Cardiac fibroblast (primary cell): ENCODE results near the gene ZNF408.
"Not testable (repeated sequence)": the region's sequence is repeated elsewhere in the genome, so short reads cannot be mapped to it uniquely, and the experiment has no call there.

Experiments used
- DNase-seq, 2 donors: peaks; one replicate each; pipeline versions ENCODE4 v3.0.0 to v3.0.0-alpha.2; 2010; ENCODE audit warnings: low read depth in 2 of 2
- H3K4me3 ChIP-seq, 2 donors: replicated peaks in 1 of 2; 1 replicate in 1 of 2; 2 replicates in 1 of 2; pipeline ENCODE4 v1.5.1; 2011; ENCODE audit warnings: low read depth in 2 of 2, low read length in 2 of 2, mild to moderate bottlenecking in 2 of 2, moderate library complexity in 1 of 2
- TF ChIP-seq, protein P1 (sequence below): IDR thresholded peaks from one replicate; pipeline ENCODE4 v1.5.1; 2011; ENCODE audit warnings: low read depth, mild to moderate bottlenecking, low read length, inconsistent platforms

Gene ZNF408

DNA sequence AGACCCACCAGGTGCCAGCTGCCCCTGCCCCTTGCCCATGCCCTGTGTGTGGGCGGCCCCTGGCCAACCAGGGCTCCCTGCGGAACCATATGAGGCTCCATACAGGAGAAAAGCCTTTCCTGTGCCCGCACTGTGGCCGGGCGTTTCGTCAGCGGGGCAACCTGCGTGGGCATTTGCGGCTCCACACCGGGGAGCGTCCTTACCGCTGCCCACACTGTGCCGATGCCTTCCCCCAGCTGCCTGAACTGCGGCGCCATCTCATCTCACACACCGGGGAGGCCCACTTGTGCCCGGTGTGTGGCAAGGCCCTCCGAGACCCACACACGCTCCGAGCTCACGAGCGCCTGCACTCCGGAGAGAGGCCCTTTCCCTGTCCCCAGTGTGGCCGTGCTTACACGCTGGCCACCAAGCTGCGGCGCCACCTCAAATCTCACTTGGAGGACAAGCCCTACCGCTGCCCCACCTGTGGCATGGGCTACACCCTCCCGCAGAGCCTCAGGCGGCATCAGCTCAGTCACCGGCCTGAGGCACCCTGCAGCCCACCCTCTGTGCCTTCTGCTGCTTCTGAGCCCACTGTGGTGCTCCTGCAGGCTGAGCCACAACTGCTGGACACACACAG, 4.3 kb downstream of the ZNF408 start:
- TF ChIP-seq, protein P1, sequence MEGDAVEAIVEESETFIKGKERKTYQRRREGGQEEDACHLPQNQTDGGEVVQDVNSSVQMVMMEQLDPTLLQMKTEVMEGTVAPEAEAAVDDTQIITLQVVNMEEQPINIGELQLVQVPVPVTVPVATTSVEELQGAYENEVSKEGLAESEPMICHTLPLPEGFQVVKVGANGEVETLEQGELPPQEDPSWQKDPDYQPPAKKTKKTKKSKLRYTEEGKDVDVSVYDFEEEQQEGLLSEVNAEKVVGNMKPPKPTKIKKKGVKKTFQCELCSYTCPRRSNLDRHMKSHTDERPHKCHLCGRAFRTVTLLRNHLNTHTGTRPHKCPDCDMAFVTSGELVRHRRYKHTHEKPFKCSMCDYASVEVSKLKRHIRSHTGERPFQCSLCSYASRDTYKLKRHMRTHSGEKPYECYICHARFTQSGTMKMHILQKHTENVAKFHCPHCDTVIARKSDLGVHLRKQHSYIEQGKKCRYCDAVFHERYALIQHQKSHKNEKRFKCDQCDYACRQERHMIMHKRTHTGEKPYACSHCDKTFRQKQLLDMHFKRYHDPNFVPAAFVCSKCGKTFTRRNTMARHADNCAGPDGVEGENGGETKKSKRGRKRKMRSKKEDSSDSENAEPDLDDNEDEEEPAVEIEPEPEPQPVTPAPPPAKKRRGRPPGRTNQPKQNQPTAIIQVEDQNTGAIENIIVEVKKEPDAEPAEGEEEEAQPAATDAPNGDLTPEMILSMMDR = no peak
- DNase-seq = no peak

DNA sequence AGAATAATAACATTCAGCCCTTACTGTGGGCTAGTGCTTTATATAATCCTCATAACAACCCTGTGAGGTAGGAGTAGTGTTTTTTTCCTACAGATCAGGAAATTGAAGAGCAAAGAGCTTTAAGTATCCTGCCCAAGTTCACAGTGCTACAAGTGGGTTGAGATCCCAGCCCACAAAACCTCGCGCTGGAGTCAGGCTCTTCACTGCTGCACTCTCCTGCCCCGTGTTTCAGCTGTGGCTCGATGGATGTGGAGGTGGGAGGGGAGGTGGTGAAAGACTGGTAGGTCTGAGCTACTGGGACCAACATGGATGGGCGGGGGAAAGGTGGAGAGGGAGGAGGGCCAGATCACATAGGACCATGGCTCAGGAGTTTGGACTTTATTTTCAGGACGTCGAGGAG, 6.1 kb downstream of the ZNF408 start:
- DNase-seq = no peak
- TF ChIP-seq, protein P1 = no peak
- no peak overlapping the region for H3K4me3 ChIP-seq

More for the DNA sequence above, 4.3 kb downstream of the ZNF408 start:
- H3K4me3 ChIP-seq = no peak overlapping the region

- not testable (repeated sequence) for DNase-seq
These were observed 8.5 kb downstream of the ZNF408 start for GRCh38 chr11:46709351-46709750.

DNA sequence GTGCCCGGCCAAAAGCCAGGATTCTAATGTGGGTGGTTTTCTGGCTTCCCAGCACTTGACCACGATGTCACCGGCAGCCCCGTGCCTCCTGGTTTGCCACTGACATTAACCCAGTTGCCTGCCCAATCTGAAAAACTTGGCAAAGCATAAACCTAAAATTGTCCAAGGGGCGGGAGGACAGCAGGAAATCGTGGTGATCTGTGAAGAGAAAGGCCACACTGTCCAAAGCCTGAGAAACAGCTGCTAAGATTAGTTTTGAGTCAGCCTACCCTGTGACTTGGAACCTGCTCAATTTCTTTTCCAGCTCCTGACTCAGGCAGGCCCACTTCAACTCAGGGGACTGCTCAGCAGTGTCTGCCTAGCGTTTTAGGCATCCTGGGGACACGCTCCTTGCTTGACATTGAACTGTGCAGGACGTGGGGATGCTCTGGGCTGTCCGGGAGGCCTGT, 10.0 kb downstream of the ZNF408 start:
- TF ChIP-seq, protein P1 = no peak
- peak; percentile 95 to 97 for DNase-seq
- no peak overlapping the region for H3K4me3 ChIP-seq

More at GRCh38 chr11:46709351-46709750, 8.5 kb downstream of the ZNF408 start:
- H3K4me3 ChIP-seq = not testable (repeated sequence)

DNA sequence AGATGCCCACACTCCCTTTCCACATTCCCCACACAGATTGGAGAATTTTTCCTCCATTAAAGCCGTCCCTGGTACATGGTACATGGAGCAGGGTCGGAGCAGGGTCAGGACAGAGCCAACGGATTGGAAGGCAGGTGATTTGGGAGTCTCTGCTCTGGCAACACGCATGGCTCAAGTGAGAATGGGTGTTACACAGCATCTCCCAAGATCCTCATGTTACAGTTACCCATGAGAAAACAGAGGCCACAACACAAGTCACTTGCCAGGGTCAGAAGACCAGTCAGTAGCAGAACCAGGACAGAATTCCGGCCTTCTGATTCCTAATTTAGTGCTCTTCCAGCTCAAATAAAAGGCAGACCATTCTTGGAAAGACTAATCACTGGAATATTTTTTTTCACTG, 10.5 kb downstream of the ZNF408 start:
- no peak overlapping the region for H3K4me3 ChIP-seq
- DNase-seq = peak; percentile 29 to 57
- TF ChIP-seq, protein P1 = no peak

DNA sequence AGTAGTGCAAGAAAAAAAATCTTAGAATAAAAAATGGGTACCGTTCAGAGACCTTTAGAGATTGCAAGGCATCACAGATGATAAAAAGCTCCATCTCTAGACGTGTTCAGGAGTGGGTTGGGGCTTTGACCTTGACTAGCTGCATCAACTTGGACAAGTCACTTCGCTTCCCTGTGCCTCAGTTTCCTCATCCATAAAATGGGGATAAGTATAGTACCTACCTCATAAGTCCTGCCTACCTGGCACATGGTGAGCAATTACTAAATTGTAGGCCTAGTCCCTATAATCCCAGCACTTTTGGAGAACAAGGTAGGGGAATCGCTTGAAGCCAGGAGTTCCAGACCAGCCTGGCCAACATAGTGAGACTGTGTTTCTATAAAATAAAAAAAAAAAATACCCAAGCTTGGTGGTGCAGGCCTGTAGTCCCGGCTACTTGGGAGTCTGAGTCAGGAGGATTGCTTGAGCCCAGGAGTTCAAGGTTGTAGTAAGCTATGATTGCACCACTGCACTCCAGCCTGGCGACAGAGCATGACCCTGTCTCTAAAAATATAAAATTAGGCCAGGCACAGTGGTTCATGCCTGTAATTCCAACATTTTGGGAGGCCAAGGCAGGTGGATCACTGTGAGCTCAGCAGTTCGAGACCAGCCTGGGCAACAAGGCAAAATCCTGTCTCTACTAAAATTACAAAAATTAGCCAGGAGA, 12.2 kb downstream of the ZNF408 start:
- TF ChIP-seq, protein P1 = no peak
- H3K4me3 ChIP-seq = no peak overlapping the region

GRCh38 chr11:46717825-46718154, 17.0 kb downstream of the ZNF408 start:
- not testable (repeated sequence) for H3K4me3 ChIP-seq, DNase-seq

More for the DNA sequence above, 12.2 kb downstream of the ZNF408 start:
- peak in 1 of 2 donors; percentile 26 for DNase-seq
